SIG-M5 treated with dmso at 0.1 percent for 504 hours (cell line): Measurements from ENCODE around the gene UQCC2.

Source experiments
- DNase-seq: peaks from one replicate; lab custom pipeline; 2025; ENCODE audit not compliant: unreplicated experiment; lab: John Stamatoyannopoulos, UW

Gene UQCC2

DNA sequence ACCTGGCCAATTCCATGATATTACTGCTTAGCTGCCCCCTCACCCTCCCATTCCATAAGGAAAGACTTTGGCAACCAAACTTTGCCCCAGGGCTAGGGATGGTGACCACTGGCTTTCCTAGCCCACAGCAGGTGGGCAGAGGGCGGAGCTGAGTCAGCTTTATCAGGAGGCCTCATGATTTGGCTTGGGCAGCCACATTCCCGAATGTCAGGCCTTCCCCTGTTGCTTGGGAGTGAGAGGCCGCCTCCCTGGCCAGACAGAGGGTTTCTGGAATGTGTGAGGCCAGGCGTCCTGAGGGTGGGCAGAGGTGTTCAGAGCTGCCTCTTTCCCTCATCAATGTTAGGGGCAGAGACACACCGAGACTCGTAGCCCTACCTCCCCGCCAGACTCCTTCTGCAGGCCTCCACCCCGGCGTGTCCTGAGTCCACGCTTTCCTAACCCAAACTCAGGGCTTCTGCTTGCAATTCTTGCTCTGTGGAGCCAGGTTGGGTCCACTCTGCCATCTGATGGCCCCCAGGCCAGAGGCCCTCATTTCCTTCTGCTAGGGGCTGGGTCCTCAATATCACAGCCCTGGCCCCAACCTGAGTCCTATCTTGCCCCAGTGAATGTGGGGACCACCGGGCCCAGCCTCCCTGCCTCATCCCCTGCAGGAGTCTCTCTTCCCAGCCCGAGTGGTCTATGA is 19.3 kb downstream of the UQCC2 start:
- DNase-seq: no peak

DNA sequence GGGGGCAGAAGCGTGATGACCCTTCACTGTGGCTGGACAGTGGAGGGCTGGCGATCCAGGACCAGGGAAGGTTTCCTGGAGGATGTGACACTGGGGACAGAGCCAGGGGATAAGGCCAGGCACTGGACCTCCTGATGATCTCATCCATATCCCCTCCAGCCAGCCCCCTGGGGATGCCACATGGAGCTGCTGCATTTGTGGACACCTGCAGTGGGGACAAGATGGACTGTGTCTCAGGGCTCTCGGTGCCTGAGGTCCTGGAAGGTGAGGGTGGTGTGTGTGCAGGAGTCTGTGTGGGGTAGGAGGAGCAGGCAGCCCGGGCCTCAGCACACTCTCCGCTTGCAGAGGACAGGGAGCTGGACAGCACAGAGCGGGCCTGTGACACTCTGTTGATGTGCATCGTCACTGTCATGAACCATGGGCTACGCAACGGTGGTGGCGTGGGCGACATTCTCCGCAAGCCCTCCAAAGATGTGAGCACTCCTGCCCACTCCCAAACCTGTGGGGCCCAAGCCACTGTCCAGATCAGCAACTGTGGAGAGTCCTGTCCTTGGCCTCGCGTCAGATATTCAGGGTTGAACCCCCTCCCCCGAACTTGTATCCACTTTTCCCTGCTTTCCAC is 19.9 kb downstream of the UQCC2 start:
- DNase-seq: no peak

DNA sequence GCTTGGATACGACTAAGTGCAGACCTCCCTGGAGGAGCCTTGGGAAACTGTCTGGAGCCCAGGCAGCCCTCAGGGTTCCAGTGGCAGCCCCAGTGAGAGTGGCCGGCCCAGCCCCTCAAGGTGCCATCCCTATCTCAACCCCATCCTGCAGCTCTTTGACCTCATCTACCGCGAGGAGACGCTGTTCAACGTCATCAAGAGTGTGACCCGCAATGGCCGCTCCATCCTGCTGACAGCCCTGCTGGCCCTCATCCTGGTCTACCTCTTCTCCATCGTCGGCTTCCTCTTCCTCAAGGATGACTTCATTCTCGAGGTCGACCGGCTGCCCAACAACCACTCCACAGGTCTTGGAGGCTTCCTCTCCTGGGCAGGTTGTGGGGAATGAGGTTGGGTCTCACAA is 20.7 kb downstream of the UQCC2 start:
- no peak for DNase-seq

DNA sequence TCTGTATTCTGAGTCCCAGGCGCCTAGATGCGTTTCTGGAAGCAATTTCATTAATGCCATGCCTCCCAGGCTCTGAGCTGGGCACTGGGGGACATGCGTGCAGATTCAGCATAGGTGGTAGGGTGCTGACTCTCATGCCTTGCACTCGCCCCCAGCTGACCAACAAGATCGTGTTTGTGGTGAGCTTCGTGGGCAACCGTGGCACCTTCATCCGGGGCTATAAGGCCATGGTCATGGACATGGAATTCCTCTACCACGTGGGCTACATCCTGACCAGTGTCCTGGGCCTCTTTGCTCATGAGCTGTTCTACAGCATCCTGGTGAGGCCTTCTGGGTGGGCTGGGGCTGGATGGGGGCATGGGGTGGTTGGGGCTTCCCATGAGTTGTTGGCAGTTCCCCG is 21.6 kb downstream of the UQCC2 start:
- no peak for DNase-seq

DNA sequence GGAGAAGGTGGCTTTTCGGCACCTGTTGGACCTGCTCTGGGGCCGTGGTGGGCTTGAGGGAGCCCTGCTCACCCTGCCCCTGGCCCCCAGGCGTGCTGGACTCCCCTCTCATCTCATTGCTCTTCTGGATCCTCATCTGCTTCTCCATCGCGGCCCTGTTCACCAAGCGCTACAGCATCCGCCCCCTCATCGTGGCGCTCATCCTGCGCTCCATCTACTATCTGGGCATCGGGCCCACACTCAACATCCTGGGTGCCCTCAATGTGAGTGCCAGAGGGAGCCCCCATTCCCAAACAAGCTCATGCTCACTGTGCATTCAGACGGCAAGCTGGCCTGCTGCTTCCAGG is 22.4 kb downstream of the UQCC2 start:
- DNase-seq: no peak

DNA sequence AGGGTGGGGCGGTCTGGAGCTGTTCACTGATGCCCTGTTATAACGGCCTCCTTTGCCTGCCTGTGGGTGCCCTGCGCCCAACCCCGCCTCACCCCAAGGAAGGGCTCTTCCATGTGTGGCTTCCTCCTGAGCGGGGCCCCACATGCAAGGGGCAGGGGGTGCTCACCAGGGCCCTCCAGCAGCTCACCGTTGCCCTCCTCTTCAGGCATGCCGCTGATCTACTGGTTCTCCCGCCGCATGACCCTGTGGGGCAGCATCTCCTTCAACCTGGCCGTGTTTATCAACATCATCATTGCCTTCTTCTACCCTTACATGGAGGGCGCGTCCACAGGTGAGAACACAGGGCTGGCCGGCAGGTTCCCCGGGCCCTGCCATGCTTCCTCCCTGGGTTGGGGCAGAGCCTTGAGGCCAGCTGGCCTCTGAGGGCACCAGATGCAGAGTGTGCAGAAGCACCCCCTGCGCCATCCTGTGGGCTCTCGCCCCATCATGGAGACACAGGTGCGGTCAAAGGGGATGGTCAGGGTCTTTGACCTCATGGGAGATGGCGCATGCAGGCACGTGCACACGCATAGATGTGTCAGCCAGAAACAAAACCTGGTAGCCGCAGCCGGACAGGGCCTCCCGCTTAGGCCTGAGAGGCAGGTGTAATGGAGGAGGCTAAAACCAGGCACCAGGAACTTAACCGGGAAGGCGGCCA is 22.9 kb downstream of the UQCC2 start:
- DNase-seq: no peak

DNA sequence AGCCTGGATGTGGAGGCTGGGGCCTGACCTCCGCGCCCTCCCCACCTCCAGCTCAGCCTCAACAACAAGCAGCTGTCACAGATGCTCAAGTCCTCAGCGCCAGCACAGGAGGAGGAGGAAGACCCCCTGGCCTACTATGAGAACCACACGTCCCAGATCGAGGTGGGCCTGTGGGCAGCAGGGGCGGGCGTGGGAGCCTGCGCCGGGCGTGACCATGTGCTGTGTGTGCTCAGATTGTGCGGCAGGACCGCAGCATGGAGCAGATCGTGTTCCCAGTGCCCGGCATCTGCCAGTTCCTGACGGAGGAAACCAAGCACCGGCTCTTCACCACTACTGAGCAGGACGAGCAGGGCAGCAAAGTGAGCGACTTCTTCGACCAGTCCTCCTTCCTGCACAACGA is 23.5 kb downstream of the UQCC2 start:
- DNase-seq: no peak

DNA sequence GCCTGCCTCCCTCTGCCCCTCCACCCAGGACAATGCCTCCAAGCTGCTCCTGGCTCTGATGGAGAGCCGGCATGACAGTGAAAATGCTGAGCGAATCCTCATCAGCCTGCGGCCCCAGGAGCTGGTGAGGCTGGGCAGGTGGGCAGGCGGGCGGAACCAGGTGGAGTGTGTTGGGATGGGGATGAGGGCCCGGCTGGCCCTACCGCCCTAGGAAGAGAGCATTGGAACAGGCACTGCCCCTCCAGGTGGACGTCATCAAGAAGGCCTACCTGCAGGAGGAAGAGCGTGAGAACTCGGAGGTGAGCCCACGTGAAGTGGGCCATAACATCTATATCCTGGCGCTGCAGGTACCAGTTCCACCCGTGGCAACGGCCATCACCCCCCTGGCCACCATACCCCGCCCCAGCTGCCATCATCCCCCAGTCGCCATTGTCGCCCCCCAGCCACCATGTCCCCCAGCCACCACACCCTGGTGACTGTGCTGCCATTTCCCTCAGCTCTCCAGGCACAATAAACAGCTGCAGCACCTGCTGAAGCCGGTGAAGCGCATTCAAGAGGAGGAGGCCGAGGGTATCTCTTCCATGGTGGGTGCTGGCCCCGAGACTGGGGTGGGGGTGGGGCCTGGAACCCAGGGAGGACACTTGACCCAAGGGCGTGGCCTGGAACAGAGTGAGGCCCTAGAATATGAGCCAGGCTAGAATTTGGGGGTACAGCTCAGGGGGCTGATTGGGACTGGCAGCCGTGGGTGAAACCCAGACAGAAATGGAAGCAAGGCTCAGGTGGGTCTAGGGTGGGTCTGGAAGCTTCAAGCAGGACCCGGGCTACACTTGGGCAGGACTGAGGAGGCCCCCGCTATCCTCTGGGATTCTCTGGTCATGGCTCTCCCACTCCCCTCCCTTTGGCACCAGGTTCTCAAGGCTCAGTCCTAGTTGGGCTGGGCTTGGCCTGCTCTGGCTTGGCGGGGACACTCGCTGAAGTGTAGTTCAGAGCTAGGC is 24.2 kb downstream of the UQCC2 start:
- DNase-seq: no peak

DNA sequence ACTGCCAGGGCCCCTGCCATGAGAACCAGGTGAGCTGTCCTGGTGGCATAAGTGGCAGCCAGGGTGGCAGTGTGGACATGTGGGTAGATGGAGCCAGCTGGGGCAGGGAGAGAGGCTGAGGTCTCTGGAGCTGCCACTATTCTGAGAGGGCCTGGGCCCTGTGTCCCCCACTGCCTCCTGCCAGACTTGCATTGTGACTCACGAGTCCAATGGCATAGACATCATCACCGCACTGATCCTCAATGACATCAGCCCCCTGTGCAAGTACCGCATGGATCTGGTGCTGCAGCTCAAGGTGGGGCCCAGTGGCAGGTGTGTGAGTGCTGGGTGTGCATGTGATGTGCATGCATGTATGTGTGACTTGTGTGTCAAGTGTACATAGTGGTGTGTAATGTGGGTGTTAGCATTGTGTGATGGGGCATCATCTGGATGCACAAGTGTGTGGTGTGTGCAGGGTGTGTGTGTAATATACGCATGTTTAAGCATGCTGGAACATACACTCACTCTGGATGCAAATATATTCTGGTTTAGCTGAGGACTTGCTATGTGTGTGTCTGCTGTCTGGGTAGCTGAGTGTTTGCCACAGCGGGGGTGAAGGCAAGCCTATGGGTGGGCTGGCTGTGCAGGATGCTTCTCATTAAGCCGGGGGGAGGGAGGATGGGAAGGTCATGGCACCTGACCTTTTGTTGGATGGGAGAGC is 25.1 kb downstream of the UQCC2 start:
- no peak for DNase-seq

DNA sequence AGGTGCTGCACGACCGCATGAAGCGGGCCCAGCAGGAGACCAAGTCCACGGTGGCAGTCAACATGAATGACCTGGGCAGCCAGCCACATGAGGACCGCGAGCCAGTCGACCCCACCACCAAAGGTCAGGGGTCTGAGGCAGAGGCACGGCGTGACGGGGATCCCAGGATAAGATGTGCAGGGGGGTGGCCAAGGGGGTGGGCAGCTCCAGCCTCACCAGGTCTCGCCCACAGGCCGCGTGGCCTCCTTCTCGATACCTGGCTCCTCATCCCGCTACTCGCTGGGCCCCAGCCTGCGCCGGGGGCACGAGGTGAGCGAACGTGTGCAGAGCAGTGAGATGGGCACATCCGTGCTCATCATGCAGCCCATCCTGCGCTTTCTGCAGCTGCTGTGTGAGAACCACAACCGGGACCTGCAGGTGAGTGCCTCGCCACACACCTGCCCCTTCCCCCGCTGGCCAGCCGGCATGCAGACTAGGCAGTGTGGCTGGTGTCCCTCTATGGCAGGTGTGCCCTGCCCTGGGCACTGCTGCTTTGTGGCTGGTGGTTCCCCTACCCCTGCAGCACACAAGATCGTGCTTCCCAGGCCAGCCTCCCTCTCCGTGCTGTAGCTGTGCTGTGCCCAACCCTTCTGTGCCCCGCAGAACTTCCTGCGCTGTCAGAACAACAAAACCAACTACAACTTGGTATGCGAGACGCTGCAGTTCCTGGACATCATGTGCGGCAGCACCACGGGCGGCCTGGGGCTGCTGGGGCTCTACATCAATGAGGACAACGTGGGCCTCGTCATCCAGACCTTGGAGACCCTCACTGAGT is 25.9 kb downstream of the UQCC2 start:
- DNase-seq: no peak

DNA sequence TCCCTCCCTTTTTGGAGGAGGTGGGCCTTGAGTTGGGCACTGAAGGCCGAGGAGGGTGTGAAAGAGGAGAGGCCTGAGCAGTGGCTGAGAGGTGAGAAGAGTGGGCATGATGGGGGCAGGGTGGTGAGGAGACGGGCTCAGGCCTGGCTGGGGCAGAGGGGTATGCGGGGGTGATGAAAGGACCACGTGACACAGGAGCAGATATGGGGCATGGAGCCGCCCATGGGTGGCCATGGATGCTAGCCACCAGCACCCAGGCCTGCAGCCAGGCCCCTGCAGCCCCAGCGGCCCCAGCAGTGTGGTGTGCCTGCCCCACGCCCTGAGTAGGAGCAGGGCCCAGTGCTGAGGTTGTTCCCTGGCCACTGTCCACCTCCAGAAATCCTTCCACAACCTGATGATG is 26.5 kb downstream of the UQCC2 start:
- DNase-seq: no peak

DNA sequence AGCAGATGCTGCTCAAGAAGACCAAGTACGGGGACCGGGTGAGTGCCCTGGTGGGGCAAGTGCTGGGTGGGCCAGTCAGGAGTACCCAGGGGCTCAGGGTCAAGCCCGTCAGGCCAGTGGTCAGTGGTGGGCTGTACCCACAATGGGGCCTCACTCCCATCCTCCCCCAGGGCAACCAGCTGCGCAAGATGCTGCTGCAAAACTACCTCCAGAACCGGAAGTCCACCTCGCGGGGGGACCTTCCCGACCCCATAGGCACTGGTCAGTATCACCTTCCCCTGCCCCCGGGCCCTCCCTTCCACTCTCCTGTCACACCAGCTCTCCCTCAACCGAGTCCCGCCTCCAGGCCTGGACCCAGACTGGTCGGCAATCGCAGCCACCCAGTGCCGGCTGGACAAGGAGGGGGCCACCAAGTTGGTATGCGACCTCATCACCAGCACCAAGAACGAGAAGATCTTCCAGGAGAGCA is 27.0 kb downstream of the UQCC2 start:
- no peak for DNase-seq

DNA sequence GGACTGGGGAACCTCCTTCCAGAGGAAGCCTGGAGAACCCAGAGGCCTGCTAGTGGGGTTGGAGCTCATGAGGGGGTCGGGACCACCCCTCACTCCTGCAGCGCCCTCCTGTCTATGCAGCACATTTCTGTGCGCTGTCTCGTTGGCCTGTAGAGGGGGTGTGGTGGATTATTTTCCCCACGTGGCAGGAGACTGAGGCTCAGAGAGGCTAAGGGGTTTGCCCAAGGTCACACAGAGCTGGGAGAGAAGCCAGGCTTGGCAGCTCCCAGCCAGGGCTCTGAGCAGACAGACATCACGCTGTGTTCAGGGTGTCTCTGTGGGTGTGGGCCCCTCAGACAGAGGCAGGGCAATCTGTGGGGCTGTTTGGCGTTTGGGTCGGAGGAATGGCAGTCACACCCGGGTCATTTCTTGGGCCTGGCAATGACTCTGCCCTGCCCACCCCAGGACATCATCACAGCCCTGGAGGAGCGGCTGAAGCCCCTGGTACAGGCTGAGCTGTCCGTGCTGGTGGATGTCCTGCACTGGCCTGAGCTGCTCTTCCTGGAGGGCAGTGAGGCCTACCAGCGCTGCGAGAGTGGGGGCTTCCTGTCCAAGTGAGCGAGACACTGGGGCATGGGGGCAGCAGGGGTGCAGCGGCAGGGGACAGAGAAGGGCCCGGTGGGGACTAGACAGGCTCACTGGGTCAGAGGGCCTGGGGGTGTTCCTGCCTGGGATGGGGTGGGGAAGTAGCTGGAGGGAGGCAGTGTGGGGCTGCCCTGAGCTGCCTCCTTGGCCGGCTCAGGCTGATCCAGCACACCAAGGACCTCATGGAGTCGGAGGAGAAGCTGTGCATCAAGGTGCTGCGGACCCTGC is 27.7 kb downstream of the UQCC2 start:
- no peak for DNase-seq

DNA sequence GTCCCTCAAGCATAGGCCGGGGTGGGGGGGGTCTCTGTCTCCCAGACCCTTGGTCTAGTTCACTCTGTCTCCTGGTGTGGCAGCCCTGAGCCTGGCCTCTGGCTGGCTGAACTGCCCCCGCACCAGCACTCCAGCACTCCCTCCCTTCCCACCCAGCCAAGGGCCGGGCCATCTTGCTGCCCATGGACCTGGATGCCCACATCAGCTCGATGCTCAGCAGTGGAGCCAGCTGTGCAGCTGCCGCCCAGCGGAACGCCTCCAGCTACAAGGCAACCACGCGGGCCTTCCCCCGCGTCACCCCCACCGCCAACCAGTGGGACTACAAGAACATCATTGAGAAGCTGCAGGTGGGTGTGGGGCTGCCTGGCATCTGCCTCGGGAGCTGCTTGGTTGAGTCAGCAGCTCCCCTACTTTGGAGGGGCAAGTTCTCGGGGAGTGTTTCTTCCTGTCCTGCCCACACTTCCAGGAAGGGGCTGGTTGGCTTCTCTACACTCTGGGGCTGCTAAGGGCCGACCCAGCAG is 28.4 kb downstream of the UQCC2 start:
- no peak for DNase-seq

DNA sequence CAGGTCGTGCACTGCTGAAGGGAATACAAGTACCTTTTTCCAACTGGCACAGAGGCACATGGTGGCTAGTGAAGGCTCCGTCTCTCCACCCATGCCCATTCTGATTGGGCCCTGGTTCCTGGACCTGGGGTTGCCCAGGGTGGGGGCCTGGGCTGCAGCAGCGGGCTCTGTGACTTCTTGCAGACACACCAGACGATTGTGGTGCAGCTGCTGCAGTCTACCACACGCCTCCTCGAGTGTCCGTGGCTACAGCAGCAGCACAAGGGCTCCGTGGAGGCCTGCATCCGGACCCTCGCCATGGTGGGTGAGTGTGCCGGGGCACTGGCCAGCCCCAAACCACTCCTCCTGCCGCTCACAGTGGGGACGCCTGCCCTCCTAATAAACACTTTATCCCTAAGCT is 29.2 kb downstream of the UQCC2 start:
- DNase-seq: no peak

DNA sequence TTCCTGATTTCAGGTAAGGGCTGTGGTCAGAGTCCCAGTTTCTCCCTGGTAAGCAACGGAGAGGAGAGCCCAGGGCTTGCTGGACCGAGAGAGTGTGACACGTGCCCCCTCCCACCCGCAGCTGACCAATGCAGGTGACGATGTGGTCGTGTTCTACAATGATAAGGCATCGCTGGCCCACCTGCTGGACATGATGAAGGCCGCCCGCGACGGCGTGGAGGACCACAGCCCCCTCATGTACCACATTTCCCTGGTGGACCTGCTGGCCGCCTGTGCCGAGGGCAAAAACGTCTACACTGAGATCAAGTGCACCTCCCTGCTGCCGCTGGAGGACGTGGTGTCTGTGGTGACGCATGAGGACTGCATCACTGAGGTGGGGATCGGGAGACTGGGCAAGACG is 31.7 kb downstream of the UQCC2 start:
- no peak for DNase-seq

DNA sequence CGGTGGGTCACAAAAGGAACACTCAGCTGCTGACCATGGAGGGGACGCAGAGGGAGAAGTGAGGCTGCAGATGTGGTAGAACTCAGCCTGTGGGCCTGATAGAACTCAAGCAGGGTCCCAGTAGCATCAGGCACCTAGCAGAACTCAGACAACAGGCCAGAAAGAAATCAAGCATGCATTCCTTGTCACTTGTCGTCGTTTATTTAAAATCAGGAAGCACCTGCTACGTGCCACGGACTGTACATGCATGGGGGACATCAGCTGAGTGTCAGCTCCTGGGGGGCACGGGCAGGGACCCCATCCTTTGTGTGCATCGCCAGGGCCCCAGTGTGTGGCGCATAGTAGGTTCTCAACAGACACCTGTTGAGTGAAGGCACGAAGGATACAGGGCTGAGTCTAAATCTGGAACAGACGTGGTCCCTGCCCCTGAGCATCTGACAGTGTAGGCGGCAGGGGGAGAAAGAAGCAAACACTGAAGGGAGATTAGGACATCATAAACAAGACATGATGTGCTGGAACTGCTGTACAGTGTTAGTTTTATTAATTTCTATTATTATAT is 32.5 kb downstream of the UQCC2 start:
- DNase-seq: no peak

DNA sequence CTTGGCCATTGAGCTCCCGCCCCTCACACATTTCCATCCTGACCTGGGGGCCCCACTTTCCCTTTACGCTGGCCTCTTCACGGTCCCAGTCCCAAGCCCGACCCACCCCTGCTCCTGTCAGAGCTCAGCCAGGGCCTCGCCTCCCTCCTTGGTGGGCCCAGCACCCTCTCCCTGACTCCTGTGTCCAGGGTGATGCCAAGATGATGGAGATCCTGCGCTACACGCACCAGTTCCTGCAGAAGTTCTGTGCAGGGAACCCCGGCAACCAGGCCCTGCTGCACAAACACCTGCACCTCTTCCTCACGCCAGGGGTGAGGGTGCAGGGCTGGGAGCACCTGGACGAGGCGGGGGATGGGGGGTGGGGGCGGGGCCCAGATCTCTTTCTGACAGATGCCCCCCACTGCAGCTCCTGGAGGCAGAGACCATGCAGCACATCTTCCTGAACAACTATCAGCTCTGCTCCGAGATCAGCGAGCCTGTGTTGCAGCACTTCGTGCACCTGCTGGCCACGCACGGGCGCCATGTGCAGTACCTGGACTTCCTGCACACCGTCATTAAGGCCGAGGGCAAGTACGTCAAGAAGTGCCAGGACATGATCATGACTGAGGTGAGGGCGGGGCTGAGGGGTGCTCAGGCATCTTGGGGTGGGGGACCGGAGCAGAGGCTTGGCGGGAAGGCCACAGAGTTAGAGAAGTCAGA is 33.1 kb downstream of the UQCC2 start:
- no peak for DNase-seq
